ENCODE results near the gene CADM2.

Gene CADM2

DNA sequence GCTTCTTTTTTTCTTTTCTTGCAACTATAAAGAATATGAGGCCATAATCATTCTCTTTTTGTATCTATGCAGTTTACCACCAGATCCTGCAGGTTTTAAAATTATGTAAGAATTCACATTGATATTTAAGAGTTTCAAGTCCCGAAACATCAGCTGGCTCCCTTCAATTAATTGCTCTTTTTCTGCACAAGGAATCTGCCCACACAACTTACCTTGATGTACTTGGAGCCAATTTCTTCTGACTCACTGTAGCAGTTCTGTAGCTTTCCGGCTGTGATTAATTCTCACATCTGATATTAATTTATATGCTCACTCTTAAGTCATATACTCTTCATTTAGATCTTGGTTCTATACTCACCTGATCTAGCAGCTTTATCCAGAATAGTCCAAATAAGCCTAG lies 781.8 kb downstream of the CADM2 start:
- Histone ChIP-seq H3K4me3 (ENCODE audit: low read depth, low read length) (no peak overlapping the region), H3K36me3 (ENCODE audit: control insufficient read depth in 2 of 2, insufficient read depth in 1 of 2, low read length in 2 of 2) (no peaks in the 10 kb centered on the region), H3K4me1 (ENCODE audit: control insufficient read depth, insufficient read depth, low read length) (no peaks in the 10 kb centered on the region), H3K9me3 (ENCODE audit: control insufficient read depth, insufficient read depth, low read depth, low read length) (no peaks in the 10 kb centered on the region), H3K27ac (ENCODE audit: extremely low read depth, low read depth, low read length) (no peak overlapping the region)
- ChIA-PET POLR2A (no interaction called here), CTCF (no interaction called here)
- TF ChIP-seq, protein P1, sequence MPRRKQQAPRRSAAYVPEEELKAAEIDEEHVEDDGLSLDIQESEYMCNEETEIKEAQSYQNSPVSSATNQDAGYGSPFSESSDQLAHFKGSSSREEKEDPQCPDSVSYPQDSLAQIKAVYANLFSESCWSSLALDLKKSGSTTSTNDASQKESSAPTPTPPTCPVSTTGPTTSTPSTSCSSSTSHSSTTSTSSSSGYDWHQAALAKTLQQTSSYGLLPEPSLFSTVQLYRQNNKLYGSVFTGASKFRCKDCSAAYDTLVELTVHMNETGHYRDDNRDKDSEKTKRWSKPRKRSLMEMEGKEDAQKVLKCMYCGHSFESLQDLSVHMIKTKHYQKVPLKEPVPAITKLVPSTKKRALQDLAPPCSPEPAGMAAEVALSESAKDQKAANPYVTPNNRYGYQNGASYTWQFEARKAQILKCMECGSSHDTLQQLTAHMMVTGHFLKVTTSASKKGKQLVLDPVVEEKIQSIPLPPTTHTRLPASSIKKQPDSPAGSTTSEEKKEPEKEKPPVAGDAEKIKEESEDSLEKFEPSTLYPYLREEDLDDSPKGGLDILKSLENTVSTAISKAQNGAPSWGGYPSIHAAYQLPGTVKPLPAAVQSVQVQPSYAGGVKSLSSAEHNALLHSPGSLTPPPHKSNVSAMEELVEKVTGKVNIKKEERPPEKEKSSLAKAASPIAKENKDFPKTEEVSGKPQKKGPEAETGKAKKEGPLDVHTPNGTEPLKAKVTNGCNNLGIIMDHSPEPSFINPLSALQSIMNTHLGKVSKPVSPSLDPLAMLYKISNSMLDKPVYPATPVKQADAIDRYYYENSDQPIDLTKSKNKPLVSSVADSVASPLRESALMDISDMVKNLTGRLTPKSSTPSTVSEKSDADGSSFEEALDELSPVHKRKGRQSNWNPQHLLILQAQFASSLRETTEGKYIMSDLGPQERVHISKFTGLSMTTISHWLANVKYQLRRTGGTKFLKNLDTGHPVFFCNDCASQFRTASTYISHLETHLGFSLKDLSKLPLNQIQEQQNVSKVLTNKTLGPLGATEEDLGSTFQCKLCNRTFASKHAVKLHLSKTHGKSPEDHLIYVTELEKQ (tag by site-specific recombination; IDR thresholded peaks at IDR 0.05; ENCODE audit: borderline replicate concordance), result no peak
- TF ChIP-seq ZNF776 (tag by site-specific recombination; IDR thresholded peaks at IDR 0.05; ENCODE audit: borderline replicate concordance) (no peak), ZNF626 (tag by site-specific recombination; IDR thresholded peaks at IDR 0.05) (no peak), ZNF114 (tag by site-specific recombination; IDR thresholded peaks at IDR 0.05) (no peak), ZBTB7A (tag by site-specific recombination; IDR thresholded peaks at IDR 0.05; ENCODE audit: low read depth) (no peak), ZNF596 (tag by site-specific recombination; IDR thresholded peaks at IDR 0.05) (no peak)
- TF ChIP-seq, protein P2, sequence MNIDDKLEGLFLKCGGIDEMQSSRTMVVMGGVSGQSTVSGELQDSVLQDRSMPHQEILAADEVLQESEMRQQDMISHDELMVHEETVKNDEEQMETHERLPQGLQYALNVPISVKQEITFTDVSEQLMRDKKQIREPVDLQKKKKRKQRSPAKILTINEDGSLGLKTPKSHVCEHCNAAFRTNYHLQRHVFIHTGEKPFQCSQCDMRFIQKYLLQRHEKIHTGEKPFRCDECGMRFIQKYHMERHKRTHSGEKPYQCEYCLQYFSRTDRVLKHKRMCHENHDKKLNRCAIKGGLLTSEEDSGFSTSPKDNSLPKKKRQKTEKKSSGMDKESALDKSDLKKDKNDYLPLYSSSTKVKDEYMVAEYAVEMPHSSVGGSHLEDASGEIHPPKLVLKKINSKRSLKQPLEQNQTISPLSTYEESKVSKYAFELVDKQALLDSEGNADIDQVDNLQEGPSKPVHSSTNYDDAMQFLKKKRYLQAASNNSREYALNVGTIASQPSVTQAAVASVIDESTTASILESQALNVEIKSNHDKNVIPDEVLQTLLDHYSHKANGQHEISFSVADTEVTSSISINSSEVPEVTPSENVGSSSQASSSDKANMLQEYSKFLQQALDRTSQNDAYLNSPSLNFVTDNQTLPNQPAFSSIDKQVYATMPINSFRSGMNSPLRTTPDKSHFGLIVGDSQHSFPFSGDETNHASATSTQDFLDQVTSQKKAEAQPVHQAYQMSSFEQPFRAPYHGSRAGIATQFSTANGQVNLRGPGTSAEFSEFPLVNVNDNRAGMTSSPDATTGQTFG (tag by site-specific recombination; IDR thresholded peaks at IDR 0.05; ENCODE audit: borderline replicate concordance), result no peak
- TF ChIP-seq, protein P3, sequence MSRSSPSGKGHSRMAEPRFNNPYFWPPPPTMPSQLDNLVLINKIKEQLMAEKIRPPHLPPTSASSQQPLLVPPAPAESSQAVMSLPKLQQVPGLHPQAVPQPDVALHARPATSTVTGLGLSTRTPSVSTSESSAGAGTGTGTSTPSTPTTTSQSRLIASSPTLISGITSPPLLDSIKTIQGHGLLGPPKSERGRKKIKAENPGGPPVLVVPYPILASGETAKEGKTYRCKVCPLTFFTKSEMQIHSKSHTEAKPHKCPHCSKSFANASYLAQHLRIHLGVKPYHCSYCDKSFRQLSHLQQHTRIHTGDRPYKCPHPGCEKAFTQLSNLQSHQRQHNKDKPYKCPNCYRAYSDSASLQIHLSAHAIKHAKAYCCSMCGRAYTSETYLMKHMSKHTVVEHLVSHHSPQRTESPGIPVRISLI (tag by site-specific recombination; IDR thresholded peaks at IDR 0.05), result no peak
- TF ChIP-seq, protein P4, sequence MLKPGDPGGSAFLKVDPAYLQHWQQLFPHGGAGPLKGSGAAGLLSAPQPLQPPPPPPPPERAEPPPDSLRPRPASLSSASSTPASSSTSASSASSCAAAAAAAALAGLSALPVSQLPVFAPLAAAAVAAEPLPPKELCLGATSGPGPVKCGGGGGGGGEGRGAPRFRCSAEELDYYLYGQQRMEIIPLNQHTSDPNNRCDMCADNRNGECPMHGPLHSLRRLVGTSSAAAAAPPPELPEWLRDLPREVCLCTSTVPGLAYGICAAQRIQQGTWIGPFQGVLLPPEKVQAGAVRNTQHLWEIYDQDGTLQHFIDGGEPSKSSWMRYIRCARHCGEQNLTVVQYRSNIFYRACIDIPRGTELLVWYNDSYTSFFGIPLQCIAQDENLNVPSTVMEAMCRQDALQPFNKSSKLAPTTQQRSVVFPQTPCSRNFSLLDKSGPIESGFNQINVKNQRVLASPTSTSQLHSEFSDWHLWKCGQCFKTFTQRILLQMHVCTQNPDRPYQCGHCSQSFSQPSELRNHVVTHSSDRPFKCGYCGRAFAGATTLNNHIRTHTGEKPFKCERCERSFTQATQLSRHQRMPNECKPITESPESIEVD (tag by site-specific recombination; IDR thresholded peaks at IDR 0.05), result no peak

DNA sequence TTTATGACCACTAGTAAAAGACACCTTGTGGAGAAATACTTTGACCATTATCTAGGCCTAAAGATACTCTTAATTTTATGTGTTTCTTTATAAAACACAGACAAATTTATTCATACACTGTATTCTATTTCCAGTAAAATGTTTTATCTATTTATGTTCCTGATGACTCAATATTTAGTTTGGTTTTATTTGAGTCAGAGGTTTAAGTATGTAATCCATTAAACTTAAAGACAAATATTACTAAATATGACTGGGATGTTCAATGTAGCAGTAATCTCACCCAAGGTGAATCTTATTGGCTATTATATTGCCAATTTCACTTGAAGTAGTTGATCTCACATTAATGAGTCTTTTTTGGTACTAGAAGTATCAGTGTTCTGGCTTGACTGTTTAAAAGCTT lies 799.7 kb downstream of the CADM2 start:
- TF ChIP-seq, protein P5, sequence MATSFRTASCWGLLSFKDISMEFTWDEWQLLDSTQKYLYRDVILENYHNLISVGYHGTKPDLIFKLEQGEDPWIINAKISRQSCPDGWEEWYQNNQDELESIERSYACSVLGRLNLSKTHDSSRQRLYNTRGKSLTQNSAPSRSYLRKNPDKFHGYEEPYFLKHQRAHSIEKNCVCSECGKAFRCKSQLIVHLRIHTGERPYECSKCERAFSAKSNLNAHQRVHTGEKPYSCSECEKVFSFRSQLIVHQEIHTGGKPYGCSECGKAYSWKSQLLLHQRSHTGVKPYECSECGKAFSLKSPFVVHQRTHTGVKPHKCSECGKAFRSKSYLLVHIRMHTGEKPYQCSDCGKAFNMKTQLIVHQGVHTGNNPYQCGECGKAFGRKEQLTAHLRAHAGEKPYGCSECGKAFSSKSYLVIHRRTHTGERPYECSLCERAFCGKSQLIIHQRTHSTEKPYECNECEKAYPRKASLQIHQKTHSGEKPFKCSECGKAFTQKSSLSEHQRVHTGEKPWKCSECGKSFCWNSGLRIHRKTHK (tag by site-specific recombination; IDR thresholded peaks at IDR 0.05), result no peak
- TF ChIP-seq, protein P6, sequence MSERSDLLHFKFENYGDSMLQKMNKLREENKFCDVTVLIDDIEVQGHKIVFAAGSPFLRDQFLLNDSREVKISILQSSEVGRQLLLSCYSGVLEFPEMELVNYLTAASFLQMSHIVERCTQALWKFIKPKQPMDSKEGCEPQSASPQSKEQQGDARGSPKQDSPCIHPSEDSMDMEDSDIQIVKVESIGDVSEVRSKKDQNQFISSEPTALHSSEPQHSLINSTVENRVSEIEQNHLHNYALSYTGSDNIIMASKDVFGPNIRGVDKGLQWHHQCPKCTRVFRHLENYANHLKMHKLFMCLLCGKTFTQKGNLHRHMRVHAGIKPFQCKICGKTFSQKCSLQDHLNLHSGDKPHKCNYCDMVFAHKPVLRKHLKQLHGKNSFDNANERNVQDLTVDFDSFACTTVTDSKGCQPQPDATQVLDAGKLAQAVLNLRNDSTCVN (tag by site-specific recombination; optimal IDR thresholded peaks at IDR 0.05), result no peak
- TF ChIP-seq ZNF138 (tag by site-specific recombination; IDR thresholded peaks at IDR 0.05; ENCODE audit: borderline replicate concordance) (no peak), HOXA7 (CRISPR knock-in tag; IDR thresholded peaks at IDR 0.05; ENCODE audit: borderline replicate concordance) (no peak), ZNF423 (tag by site-specific recombination; IDR thresholded peaks at IDR 0.05) (no peak), ZNF670 (tag by site-specific recombination; IDR thresholded peaks at IDR 0.05; ENCODE audit: low read depth) (no peak), ZNF311 (tag by site-specific recombination; IDR thresholded peaks at IDR 0.05; ENCODE audit: borderline replicate concordance) (no peak), ZNF596 (tag by site-specific recombination; IDR thresholded peaks at IDR 0.05) (no peak), ZNF571 (tag by site-specific recombination; IDR thresholded peaks at IDR 0.05) (no peak)
- TF ChIP-seq, protein P7, sequence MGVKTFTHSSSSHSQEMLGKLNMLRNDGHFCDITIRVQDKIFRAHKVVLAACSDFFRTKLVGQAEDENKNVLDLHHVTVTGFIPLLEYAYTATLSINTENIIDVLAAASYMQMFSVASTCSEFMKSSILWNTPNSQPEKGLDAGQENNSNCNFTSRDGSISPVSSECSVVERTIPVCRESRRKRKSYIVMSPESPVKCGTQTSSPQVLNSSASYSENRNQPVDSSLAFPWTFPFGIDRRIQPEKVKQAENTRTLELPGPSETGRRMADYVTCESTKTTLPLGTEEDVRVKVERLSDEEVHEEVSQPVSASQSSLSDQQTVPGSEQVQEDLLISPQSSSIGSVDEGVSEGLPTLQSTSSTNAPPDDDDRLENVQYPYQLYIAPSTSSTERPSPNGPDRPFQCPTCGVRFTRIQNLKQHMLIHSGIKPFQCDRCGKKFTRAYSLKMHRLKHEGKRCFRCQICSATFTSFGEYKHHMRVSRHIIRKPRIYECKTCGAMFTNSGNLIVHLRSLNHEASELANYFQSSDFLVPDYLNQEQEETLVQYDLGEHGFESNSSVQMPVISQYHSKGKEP (tag by site-specific recombination; IDR thresholded peaks at IDR 0.05), result no peak
- TF ChIP-seq, protein P8, sequence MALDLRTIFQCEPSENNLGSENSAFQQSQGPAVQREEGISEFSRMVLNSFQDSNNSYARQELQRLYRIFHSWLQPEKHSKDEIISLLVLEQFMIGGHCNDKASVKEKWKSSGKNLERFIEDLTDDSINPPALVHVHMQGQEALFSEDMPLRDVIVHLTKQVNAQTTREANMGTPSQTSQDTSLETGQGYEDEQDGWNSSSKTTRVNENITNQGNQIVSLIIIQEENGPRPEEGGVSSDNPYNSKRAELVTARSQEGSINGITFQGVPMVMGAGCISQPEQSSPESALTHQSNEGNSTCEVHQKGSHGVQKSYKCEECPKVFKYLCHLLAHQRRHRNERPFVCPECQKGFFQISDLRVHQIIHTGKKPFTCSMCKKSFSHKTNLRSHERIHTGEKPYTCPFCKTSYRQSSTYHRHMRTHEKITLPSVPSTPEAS (tag by site-specific recombination; IDR thresholded peaks at IDR 0.05), result no peak
- no peaks in the 10 kb centered on the region for H3K4me1 ChIP-seq (ENCODE audit: control insufficient read depth, insufficient read depth, low read length)
- CTCF ChIA-PET, result no interaction called here

More for the DNA sequence above, 799.7 kb downstream of the CADM2 start:
- no peak overlapping the region for H3K27ac ChIP-seq (ENCODE audit: extremely low read depth, low read depth, low read length)
- POLR2A ChIA-PET, result no interaction called here
- H3K36me3 ChIP-seq (ENCODE audit: control insufficient read depth in 2 of 2, insufficient read depth in 1 of 2, low read length in 2 of 2), result no peaks in the 10 kb centered on the region
- H3K4me3 ChIP-seq (ENCODE audit: low read depth, low read length), result no peak overlapping the region
- H3K9me3 ChIP-seq (ENCODE audit: control insufficient read depth, insufficient read depth, low read depth, low read length), result no peaks in the 10 kb centered on the region
